Central memory CD8-positive, alpha-beta T cell (primary cell): Measurements from ENCODE around the gene RBM12.
A peak's percentile ranks its signal among the peaks of the same experiment; 100 is the strongest.

Source experiments
- ATAC-seq: fragments of 150-1000 bp; cut with Tn5 transposase; replicated peaks from 2 replicates; pipeline ENCODE4 v1.10.0; 2022; ENCODE audit warnings: mild to moderate bottlenecking, moderate FRiP score, moderate number of reproducible peaks; ENCODE audit not compliant: poor library complexity, severe bottlenecking; ENCODE audit errors: extremely low read depth
- DNase-seq, 2 donors: peaks; one replicate each; pipeline ENCODE4 v3.0.0; 2021; ENCODE audit warnings: low spot score in 2 of 2
- H3K27ac Mint-ChIP-seq: one replicate; pipeline ENCODE4 v1.8.0; 2022; ENCODE audit warnings: low read depth, mild to moderate bottlenecking, moderate library complexity, mixed read lengths
- H3K27me3 Mint-ChIP-seq: one replicate; pipeline ENCODE4 v1.8.0; 2022; ENCODE audit warnings: mixed read lengths
- H3K36me3 Mint-ChIP-seq: one replicate; pipeline ENCODE4 v1.8.0; 2022; ENCODE audit warnings: mild to moderate bottlenecking, moderate library complexity, mixed read lengths; ENCODE audit not compliant: insufficient read depth
- H3K4me1 Mint-ChIP-seq: one replicate; pipeline ENCODE4 v1.8.0; 2022; ENCODE audit warnings: mixed read lengths
- H3K4me3 Mint-ChIP-seq: one replicate; pipeline ENCODE4 v1.8.0; 2022; ENCODE audit warnings: mild to moderate bottlenecking, moderate library complexity, mixed read lengths
- H3K9me3 Mint-ChIP-seq: one replicate; pipeline ENCODE4 v1.8.0; 2022; ENCODE audit warnings: mixed read lengths

RBM12 gene

GRCh38 chr20:35638751-35639150 lies 25.9 kb downstream of the RBM12 start:
- ATAC-seq, result no peak
- no peaks in the 10 kb centered on the region for H3K9me3 Mint-ChIP-seq
- H3K4me1 Mint-ChIP-seq, result peaks cover 84% of the 10 kb centered on the region
- H3K27me3 Mint-ChIP-seq, result no peaks in the 10 kb centered on the region
- peak overlapping the region; percentile 38 for H3K27ac Mint-ChIP-seq
- DNase-seq, result no peak
- no peak overlapping the region for H3K4me3 Mint-ChIP-seq
- H3K36me3 Mint-ChIP-seq, result peaks cover 8% of the 10 kb centered on the region

DNA sequence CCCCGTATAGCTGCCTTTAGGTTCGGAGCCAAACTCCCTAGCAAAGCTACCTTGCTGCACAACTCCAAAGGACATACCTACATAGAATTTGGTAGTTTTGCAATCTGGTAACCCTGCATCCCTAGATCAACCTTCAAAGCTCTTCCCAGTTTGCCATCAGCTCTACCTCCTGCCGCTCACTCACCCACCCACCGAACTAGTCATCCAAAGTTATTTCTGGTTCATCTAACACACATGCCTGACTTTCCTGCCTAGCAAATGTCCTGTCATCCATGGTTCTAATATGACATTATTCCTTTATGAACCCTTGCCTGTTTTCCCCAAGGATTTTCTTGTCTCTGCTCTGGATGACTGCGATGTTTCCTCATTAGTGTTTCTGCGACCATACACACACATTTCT lies 27.4 kb downstream of the RBM12 start:
- Mint-ChIP-seq H3K9me3 (no peaks in the 10 kb centered on the region), H3K36me3 (peaks cover 10% of the 10 kb centered on the region), H3K27ac (peak overlapping the region; percentile 5), H3K4me3 (no peak overlapping the region), H3K4me1 (peaks cover 80% of the 10 kb centered on the region), H3K27me3 (no peaks in the 10 kb centered on the region)
- no peak for ATAC-seq
- DNase-seq, result no peak

DNA sequence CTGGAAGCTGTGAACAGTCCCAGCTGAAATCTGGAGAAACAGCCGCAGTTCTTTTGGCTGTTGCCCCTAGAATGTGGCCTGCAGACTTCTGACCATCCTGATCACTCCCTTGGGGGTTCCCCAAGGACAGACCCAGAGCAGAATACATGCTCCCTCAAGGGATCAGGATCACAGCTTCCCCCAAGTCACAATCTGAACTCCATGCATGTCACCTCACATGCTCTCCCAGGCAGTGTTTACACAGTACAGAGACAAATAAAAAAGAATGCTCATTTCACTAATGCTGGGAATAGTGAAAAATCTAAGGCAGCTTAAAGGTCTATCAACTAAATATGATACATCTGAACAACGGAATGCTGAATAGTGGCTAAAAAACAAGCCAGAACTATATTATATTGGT lies 28.6 kb downstream of the RBM12 start:
- Mint-ChIP-seq H3K36me3 (peaks cover 18% of the 10 kb centered on the region), H3K9me3 (no peaks in the 10 kb centered on the region), H3K4me1 (peaks cover 69% of the 10 kb centered on the region), H3K27ac (peak overlapping the region; percentile 82), H3K27me3 (no peaks in the 10 kb centered on the region), H3K4me3 (no peak overlapping the region)
- ATAC-seq (no peak), DNase-seq (no peak)

DNA sequence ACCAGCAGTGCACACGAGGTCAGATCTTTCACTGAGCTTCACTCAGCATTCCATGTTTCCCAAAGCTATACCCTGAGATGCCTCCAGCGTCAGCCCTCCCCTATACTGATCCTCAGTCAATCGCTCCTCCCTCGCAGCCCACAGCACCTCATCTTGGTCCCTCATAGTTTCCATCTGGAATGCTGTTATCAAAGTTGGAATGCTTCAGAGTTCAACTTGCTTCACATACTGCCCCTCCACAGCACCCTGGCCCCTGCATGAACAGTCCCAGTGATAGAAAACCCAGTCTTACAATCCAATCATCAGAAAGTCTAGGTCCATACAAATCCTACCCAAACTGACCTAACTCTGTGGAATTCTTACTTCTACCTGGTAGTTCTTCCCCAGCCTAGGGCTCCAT lies 29.0 kb downstream of the RBM12 start:
- no peaks in the 10 kb centered on the region for H3K9me3 Mint-ChIP-seq
- H3K36me3 Mint-ChIP-seq, result peaks cover 18% of the 10 kb centered on the region
- H3K27me3 Mint-ChIP-seq, result no peaks in the 10 kb centered on the region
- no peak overlapping the region for H3K4me3 Mint-ChIP-seq
- no peak for DNase-seq
- no peak for ATAC-seq
- peaks cover 64% of the 10 kb centered on the region for H3K4me1 Mint-ChIP-seq
- peak overlapping the region; percentile 82 for H3K27ac Mint-ChIP-seq

DNA sequence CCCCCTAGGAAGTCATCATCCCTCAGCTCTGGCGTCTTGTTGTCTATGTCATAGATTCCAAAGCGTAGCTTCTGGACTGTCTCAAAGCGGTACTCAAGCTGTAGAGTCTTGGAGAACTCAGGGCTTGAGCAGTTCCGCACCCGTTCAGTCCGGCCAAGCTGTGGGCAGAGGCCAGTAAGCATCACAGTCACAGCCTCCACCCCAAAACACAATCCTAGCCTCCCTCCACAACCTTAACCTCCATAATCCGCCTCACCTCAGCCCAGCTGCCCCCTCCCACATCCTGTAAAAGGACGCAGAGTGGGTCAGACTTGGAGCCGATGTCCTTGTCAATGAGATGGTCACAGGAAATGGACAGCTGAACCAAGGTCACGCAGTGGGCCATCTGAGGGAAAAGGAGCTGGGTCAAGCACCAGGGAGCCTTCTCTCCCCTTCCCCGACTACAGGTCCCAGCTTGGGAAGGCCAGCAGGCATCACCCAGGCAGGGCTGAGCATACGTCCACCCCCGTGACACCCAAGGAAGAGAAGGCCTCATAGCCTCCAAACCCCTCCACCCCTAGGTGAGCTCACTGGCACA lies 32.1 kb downstream of the RBM12 start:
- Mint-ChIP-seq H3K4me3 (no peak overlapping the region), H3K36me3 (peaks cover 35% of the 10 kb centered on the region), H3K4me1 (peaks cover 37% of the 10 kb centered on the region), H3K27me3 (no peaks in the 10 kb centered on the region), H3K27ac (no peak overlapping the region), H3K9me3 (no peaks in the 10 kb centered on the region)
- DNase-seq, result no peak
- no peak for ATAC-seq

DNA sequence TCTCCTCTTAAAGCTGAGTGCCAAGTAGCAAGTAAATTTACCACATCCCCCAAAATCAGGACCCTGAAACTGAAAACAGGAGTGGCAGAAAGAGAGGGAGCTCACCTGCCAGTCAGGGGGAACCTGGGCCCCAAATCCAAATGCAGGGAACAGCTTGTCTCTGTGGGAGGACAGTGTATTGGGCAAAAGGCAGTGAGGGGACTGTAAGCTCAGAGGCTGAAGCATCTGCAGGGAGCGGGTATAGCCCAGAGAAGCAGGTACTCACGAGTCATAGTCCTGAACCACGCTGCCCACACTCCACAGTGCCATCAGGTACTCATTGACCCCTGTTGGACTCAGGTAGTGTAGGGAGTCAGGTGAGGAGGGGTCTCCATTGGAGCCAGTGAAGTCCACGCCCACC lies 34.1 kb downstream of the RBM12 start:
- Mint-ChIP-seq H3K4me3 (no peak overlapping the region), H3K36me3 (peaks cover 47% of the 10 kb centered on the region), H3K27me3 (no peaks in the 10 kb centered on the region), H3K4me1 (peaks cover 24% of the 10 kb centered on the region), H3K9me3 (no peaks in the 10 kb centered on the region), H3K27ac (no peak overlapping the region)
- no peak for DNase-seq
- no peak for ATAC-seq

DNA sequence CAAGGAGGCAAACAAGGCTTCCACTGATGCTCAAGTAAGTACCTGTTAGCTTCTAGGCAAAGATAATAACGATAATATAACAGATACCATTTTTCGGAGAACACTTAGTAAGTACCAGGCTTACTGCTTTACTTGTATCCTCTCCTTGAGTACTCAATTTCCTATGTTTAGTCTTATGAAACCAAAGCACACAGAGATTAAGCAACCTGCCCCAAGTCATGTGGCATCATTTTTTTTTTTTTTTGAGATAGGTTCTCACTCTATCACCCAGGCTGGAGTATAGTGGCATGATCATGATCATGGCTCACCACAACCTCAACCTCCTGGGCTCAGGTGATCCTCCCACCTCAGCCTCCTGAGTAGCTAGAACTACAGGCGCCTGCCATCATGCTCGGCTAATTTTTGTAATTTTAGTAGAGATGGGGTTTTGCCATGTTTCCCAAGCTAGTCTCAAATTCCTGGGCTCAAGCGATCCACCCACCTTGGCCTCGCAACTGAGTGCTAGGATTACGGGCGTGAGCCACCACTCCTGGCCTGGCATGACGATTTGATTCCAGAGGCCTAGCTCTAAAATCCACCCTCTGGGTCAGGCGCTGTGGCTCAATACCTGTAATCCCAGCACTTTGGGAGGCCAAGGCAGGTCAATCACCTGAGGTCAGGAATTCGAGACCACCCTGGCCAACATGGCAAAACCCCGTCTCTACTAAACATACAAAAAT lies 35.1 kb downstream of the RBM12 start:
- DNase-seq (no peak), ATAC-seq (no peak)
- no peak overlapping the region for H3K27ac Mint-ChIP-seq
- H3K4me3 Mint-ChIP-seq, result no peak overlapping the region
- H3K4me1 Mint-ChIP-seq, result peaks cover 17% of the 10 kb centered on the region
- H3K27me3 Mint-ChIP-seq, result no peaks in the 10 kb centered on the region
- no peaks in the 10 kb centered on the region for H3K9me3 Mint-ChIP-seq
- peaks cover 45% of the 10 kb centered on the region for H3K36me3 Mint-ChIP-seq

GRCh38 chr20:35627121-35627520 lies 37.6 kb downstream of the RBM12 start:
- H3K4me3 Mint-ChIP-seq, result no peak overlapping the region
- no peaks in the 10 kb centered on the region for H3K27me3 Mint-ChIP-seq
- peaks cover 6% of the 10 kb centered on the region for H3K4me1 Mint-ChIP-seq
- peak overlapping the region; percentile 10 for H3K27ac Mint-ChIP-seq
- no peak for ATAC-seq
- DNase-seq, result no peak
- H3K36me3 Mint-ChIP-seq, result peaks cover 48% of the 10 kb centered on the region
- H3K9me3 Mint-ChIP-seq, result no peaks in the 10 kb centered on the region

GRCh38 chr20:35626386-35627001 lies 38.2 kb downstream of the RBM12 start:
- H3K4me3 Mint-ChIP-seq, result no peak overlapping the region
- peaks cover 43% of the 10 kb centered on the region for H3K36me3 Mint-ChIP-seq
- ATAC-seq (no peak), DNase-seq (no peak)
- H3K9me3 Mint-ChIP-seq, result no peaks in the 10 kb centered on the region
- peaks cover 7% of the 10 kb centered on the region for H3K4me1 Mint-ChIP-seq
- no peak overlapping the region for H3K27ac Mint-ChIP-seq
- no peaks in the 10 kb centered on the region for H3K27me3 Mint-ChIP-seq

- Mint-ChIP-seq H3K27ac (peak overlapping the region; percentile 6), H3K27me3 (no peaks in the 10 kb centered on the region), H3K9me3 (no peaks in the 10 kb centered on the region), H3K36me3 (peaks cover 40% of the 10 kb centered on the region), H3K4me1 (peaks cover 10% of the 10 kb centered on the region), H3K4me3 (no peak overlapping the region)
- ATAC-seq (no peak), DNase-seq (no peak)
Observed at GRCh38 chr20:35625584-35626385, 38.9 kb downstream of the RBM12 start.

DNA sequence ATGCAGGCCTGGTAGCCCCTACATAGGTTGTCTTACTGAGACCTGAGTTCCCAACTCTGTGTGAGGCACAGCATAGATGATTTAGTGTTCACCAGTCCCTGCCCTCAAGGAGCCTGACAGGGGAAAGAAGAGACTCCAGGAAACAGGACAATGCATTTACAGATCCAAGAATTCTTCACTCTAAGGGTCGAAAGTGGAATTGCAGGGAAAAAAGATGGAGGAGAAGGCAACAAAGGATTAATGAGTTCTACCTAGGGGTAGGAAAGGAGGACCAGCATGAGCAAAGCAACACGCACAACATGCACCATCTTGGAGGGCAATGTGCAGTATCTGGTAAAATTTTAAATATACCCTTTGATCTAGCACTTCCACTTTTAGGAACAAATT lies 43.1 kb downstream of the RBM12 start:
- Mint-ChIP-seq H3K4me1 (peaks cover 34% of the 10 kb centered on the region), H3K4me3 (no peak overlapping the region), H3K27me3 (no peaks in the 10 kb centered on the region), H3K36me3 (peaks cover 23% of the 10 kb centered on the region), H3K27ac (no peak overlapping the region), H3K9me3 (no peaks in the 10 kb centered on the region)
- ATAC-seq (no peak), DNase-seq (no peak)

- no peaks in the 10 kb centered on the region for H3K9me3 Mint-ChIP-seq
- H3K27ac Mint-ChIP-seq, result no peak overlapping the region
- no peak overlapping the region for H3K4me3 Mint-ChIP-seq
- H3K27me3 Mint-ChIP-seq, result no peaks in the 10 kb centered on the region
- H3K4me1 Mint-ChIP-seq, result peaks cover 36% of the 10 kb centered on the region
- ATAC-seq (no peak), DNase-seq (no peak)
- H3K36me3 Mint-ChIP-seq, result peaks cover 26% of the 10 kb centered on the region
Observed at GRCh38 chr20:35620818-35621559, 43.7 kb downstream of the RBM12 start.
